ENCODE results near the gene VPS11. TPM values are rescaled to one million over a fixed set of nuclear protein-coding genes. Genes with fewer than 3 reads are reported as not detected.

Gene VPS11
- total RNA-seq, 1 donor from 2014 or later = 10.4 TPM

DNA sequence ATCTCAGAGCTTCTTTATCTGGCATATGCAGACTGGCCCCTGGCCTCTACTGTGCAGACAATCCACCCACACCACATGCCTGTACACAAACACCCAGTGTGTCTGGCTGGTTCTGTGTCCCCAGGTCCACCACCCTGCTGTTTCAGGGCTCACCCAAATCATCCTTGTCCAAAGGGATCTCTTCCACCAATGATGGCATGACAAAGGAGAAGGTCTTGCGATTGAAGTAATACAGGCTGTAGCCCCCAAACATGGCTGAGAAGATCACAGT is 38.6 kb upstream of the VPS11 start:
- H3F3A ChIP-seq (ENCODE audit: low read depth) = peaks cover 27% of the 10 kb centered on the region
- no peak overlapping the region for H3K27ac Mint-ChIP-seq
- H4K20me1 ChIP-seq (ENCODE audit: low read depth) = peaks cover 22% of the 10 kb centered on the region
- H3K4me3 ChIP-seq = peak overlapping the region; percentile 71
- H3K4me3 Mint-ChIP-seq = peak overlapping the region; percentile 84
- no peak overlapping the region for H2AFZ ChIP-seq (replicated peaks)
- H3K27ac ChIP-seq = peak overlapping the region; percentile 65
- no peak for DNase-seq (ENCODE audit: low spot score)
- no peaks in the 10 kb centered on the region for H3K9me3 Mint-ChIP-seq
- H3K4me1 ChIP-seq = peaks cover 10% of the 10 kb centered on the region
- H3K9ac ChIP-seq = no peak overlapping the region
- TF ChIP-seq EZH2 (IDR thresholded peaks at IDR 0.05) = no peak
- TF ChIP-seq, protein P1, sequence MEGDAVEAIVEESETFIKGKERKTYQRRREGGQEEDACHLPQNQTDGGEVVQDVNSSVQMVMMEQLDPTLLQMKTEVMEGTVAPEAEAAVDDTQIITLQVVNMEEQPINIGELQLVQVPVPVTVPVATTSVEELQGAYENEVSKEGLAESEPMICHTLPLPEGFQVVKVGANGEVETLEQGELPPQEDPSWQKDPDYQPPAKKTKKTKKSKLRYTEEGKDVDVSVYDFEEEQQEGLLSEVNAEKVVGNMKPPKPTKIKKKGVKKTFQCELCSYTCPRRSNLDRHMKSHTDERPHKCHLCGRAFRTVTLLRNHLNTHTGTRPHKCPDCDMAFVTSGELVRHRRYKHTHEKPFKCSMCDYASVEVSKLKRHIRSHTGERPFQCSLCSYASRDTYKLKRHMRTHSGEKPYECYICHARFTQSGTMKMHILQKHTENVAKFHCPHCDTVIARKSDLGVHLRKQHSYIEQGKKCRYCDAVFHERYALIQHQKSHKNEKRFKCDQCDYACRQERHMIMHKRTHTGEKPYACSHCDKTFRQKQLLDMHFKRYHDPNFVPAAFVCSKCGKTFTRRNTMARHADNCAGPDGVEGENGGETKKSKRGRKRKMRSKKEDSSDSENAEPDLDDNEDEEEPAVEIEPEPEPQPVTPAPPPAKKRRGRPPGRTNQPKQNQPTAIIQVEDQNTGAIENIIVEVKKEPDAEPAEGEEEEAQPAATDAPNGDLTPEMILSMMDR (IDR thresholded peaks at IDR 0.05) = no peak
- TF ChIP-seq EZH2phosphoT487 (IDR thresholded peaks at IDR 0.05) = no peak
- no peaks in the 10 kb centered on the region for H3K27me3 ChIP-seq
- peaks cover 28% of the 10 kb centered on the region for H3K79me2 ChIP-seq (ENCODE audit: low read depth)
- H3K9me3 ChIP-seq (ENCODE audit: low read depth) = no peaks in the 10 kb centered on the region
- peaks cover 16% of the 10 kb centered on the region for H3K36me3 Mint-ChIP-seq
- peaks cover 20% of the 10 kb centered on the region for H3K4me1 Mint-ChIP-seq
- H3K27me3 Mint-ChIP-seq (ENCODE audit: insufficient read depth, low read depth) = peaks cover 4% of the 10 kb centered on the region
- no peaks in the 10 kb centered on the region for H3K36me3 ChIP-seq
- peak overlapping the region; percentile 86 for H3K4me2 ChIP-seq

DNA sequence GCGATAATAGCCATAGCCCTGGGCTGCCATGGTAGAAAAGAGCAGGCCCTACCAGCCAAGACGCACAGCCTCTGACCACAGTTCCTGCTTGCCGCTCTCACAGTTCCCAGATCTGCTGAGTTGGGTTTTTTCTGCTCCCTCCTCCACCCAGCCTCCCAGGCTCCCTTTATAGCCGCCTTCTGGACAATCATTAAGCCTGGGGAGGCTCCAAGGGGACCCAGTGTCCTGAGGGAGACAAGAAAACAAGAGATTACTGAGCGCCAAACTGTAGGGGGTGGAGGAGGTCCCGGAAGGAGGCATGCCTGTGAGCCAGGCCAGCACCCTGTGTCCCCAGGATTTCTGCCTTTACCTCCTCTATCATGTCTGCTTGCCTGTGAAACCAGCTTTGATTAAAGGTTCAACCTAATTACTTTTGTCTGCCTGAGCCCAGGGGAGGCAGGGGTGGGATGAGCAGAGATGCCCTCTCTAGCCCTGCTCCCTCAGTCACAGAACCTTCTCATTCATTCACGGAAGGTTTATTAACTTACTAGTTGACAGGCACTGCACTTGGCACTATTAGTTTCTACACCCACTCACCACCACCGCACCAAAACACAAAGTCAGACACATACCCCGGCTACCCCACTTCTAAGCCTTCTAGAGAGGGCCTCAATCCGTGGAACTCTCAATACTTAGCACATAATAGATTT is 38.1 kb upstream of the VPS11 start:
- no peaks in the 10 kb centered on the region for H3K9me3 Mint-ChIP-seq
- Histone ChIP-seq H2AFZ (replicated peaks) (no peak overlapping the region), H3K9ac (no peak overlapping the region)

DNA sequence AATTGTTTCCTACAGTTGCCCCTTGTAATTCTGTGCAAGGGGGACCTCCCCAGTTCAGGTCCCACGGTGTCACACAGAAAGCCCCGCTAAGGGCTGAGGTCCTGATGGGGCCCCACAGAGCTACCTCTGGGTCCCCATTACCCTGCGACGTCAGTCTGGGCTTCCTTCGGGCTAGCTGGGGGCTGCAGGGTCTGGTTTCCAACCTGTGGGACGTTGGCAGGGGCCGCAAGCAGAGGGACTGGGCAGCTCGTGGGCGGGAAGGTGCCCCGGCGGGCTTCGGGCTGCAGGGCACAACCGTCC is 37.6 kb upstream of the VPS11 start:
- peak overlapping the region; percentile 71 for H3K4me3 ChIP-seq
- no peaks in the 10 kb centered on the region for H3K9me3 Mint-ChIP-seq
- peaks cover 28% of the 10 kb centered on the region for H3K79me2 ChIP-seq (ENCODE audit: low read depth)
- no peak overlapping the region for H3K9ac ChIP-seq
- H3K9me3 ChIP-seq (ENCODE audit: low read depth) = no peaks in the 10 kb centered on the region
- H3K36me3 Mint-ChIP-seq = peaks cover 14% of the 10 kb centered on the region
- peaks cover 22% of the 10 kb centered on the region for H4K20me1 ChIP-seq (ENCODE audit: low read depth)
- no peaks in the 10 kb centered on the region for H3K36me3 ChIP-seq
- H3K27me3 ChIP-seq = no peaks in the 10 kb centered on the region
- no peak overlapping the region for H2AFZ ChIP-seq (replicated peaks)
- H3K4me2 ChIP-seq = peak overlapping the region; percentile 86
- no peak for DNase-seq (ENCODE audit: low spot score)
- no peak overlapping the region for H3K27ac ChIP-seq
- TF ChIP-seq, protein P1 (IDR thresholded peaks at IDR 0.05) = no peak
- TF ChIP-seq EZH2 (IDR thresholded peaks at IDR 0.05) (no peak), EZH2phosphoT487 (IDR thresholded peaks at IDR 0.05) (no peak)
- peak overlapping the region; percentile 84 for H3K4me3 Mint-ChIP-seq
- H3K27ac Mint-ChIP-seq = peak overlapping the region; percentile 10
- H3F3A ChIP-seq (ENCODE audit: low read depth) = peaks cover 18% of the 10 kb centered on the region
- peaks cover 1% of the 10 kb centered on the region for H3K27me3 Mint-ChIP-seq (ENCODE audit: insufficient read depth, low read depth)
- H3K4me1 ChIP-seq = peaks cover 10% of the 10 kb centered on the region
- H3K4me1 Mint-ChIP-seq = peaks cover 17% of the 10 kb centered on the region

More for the DNA sequence above, 38.1 kb upstream of the VPS11 start:
- H3F3A ChIP-seq (ENCODE audit: low read depth) = peaks cover 22% of the 10 kb centered on the region
- peaks cover 28% of the 10 kb centered on the region for H3K79me2 ChIP-seq (ENCODE audit: low read depth)
- H3K4me1 Mint-ChIP-seq = peaks cover 17% of the 10 kb centered on the region
- peaks cover 16% of the 10 kb centered on the region for H3K36me3 Mint-ChIP-seq
- H3K4me3 Mint-ChIP-seq = peak overlapping the region; percentile 84
- peaks cover 22% of the 10 kb centered on the region for H4K20me1 ChIP-seq (ENCODE audit: low read depth)
- DNase-seq (ENCODE audit: low spot score) = peak; percentile 45
- H3K27ac ChIP-seq = peak overlapping the region; percentile 65
- H3K4me3 ChIP-seq = peak overlapping the region; percentile 71
- no peaks in the 10 kb centered on the region for H3K9me3 ChIP-seq (ENCODE audit: low read depth)
- peak overlapping the region; percentile 86 for H3K4me2 ChIP-seq
- H3K27me3 ChIP-seq = no peaks in the 10 kb centered on the region
- TF ChIP-seq EZH2phosphoT487 (IDR thresholded peaks at IDR 0.05) = no peak
- TF ChIP-seq, protein P1 (IDR thresholded peaks at IDR 0.05) = no peak
- no peak for TF ChIP-seq EZH2 (IDR thresholded peaks at IDR 0.05)
- H3K27me3 Mint-ChIP-seq (ENCODE audit: insufficient read depth, low read depth) = peaks cover 4% of the 10 kb centered on the region
- H3K36me3 ChIP-seq = no peaks in the 10 kb centered on the region
- peaks cover 10% of the 10 kb centered on the region for H3K4me1 ChIP-seq
- H3K27ac Mint-ChIP-seq = peak overlapping the region; percentile 10

All from neural progenitor cell (in vitro differentiated cells).